GM21717 (cell line): ENCODE results near the gene TAF3.
A peak's percentile ranks its signal among the peaks of the same experiment; 100 is the strongest.

ENCODE experiments used
- ATAC-seq: cut with Tn5 transposase; IDR thresholded peaks from one replicate; pipeline ENCODE4 v1.9.1; 2021; ENCODE audit warnings: mild to moderate bottlenecking, moderate library complexity; ENCODE audit not compliant: unreplicated experiment

The TAF3 gene

DNA sequence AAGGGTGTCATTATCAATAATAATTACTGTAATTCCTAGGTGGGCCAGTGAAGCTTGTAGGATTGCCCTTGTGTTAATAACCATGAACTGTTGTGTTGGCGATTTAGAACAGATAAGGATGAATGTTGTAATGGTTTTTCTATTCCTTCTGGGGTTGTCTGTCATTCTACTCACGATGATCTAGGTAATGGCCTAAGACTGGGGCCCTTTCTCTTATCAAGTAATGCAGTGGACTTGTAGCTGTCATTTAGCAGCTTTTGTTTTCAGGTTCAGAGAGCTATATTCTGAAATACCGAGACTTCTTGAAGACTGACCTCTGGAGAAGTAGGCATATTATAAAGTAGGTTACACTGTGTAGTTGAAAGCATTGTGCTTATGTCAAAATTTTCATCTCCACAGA is 110.2 kb downstream of the TAF3 start:
- ATAC-seq: no peak

DNA sequence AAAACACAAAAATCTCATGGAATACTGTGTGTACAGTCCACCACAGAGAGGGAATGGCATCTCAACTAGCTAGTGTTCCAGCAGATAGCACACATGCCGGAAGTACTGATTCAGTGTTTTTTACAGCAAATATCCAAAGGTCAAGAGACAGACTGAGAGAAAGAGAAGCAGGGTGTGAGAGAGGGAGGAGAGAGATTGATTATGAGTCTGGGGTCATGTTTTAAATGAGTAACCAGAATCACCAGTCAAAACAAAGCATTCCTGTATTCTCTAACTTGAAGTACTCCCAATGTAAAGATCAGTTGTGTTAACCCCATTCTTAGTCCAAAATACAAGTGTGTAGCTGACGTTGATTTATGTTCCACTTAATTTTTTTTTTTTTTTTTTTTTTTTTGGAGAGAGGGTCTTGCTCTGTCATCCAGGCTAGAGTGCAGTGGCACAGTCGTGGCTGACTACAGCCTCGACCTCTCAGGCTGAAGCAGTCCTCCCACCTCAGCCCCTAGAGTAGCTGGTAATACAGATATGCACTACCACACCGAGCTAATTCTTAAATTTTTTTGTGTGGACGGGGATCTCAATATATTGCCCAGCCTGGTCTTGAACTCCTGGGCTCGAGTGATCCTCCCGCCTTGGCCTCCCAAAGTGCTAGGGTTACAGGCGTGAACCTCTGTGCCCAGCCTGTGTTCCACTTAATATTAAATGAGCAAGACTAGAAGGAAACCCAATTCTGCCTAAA is 114.2 kb downstream of the TAF3 start:
- no peak for ATAC-seq

DNA sequence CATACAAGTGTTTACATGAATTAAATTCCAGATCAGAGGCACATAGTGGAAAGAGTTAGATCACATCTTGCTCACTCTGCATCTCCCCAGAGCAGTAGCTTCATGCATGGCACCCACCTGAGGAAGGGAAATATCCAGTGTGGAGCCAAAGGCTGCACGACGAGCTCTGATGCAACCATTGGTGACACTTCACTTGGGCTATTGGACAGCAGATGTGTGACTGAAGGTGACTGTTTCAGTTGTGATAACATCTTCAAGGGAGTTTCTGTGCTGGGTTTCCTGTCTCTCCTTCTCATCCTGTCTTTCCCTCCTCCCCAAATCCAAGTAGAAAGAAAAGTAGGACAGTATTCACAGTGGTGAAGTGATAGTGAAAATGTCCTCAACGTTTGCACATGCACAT is 115.0 kb downstream of the TAF3 start:
- ATAC-seq: no peak

GRCh38 chr10:7933757-7934156 is 115.5 kb downstream of the TAF3 start:
- ATAC-seq: no peak

DNA sequence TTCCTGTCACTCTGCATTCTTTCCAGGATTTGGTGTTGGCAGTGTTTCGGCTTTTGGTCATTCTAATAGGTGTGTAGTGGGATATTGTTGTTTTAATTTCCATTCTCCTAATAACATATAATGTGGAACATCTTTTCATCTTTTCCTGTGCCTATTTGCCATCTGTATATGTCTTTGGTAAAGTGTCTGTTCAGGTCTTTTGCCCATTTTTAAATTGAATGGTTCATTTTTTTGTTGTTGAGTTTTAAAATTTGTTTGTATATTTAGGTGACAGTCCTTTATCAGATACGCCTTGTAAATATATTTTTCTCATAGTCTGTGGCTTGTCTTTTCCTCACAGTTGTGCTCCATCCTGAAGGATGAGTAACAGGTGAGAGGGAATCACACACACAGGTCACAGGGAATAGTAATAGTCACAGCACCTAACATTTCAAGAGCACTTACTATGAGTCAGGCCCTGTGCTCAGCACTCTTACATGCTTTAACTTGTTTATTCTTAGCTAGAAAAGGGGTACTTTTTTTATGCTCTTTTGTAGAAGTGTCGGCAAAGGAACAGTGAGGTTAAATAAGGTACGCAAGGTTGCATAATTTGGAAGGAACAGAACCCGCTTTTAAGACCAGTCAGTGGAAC is 119.1 kb downstream of the TAF3 start:
- ATAC-seq: no peak

DNA sequence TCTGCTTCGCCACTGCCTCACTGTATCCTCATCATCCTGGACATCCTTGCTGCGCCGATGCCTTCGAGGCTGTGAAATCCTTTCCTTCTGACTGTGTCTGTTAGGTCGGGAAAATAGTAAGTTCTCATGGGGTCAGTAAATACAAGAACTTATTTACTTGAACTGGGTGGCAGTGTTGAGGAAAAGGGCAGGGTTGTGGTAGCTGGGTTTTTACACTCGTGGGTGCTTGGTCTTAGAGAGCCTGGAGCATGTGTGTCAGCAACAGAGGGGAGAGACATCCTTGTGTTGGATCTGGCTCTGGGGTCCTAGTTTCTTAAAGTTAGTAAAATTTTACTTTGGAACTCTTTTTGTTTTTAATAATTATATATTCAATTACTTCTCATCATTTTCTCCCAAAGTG is 123.3 kb downstream of the TAF3 start:
- ATAC-seq: no peak

- ATAC-seq: no peak
Observed at GRCh38 chr10:7942316-7942715, 124.0 kb downstream of the TAF3 start.

- no peak for ATAC-seq
Observed at GRCh38 chr10:7942859-7943258, 124.6 kb downstream of the TAF3 start.

DNA sequence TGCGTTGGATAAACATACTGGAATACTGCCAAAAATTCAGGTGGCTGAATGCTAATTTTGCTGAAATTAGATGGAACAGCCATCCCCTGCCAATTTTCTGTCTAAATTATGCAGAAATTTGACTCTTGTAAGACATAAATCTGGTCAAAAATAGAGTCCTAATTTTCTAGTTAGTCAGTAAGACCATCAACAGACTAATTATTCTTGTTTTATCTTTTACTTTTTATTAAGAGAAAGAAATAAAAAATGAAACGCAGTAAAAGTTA is 125.8 kb downstream of the TAF3 start:
- no peak for ATAC-seq

DNA sequence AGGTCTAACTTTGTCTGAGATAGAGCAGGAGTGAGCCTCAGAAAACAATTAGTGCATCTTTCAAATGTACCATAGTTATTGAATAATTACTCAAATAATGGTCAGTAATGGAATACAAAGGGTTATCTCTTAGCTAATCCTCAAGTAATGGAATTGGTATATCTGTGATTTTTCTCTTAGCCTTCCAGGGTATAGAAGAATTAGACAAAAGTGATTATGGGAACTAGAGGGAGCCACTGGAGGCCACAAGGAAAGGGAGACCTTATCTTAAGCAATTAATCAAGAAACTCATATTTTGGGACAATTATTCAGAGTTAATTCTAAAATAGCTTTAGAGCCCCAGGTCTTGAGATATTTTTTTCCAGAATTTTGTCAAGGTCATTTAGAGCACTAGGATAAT is 126.2 kb downstream of the TAF3 start:
- no peak for ATAC-seq

- no peak for ATAC-seq
Observed at GRCh38 chr10:7945034-7945433, 126.7 kb downstream of the TAF3 start.

DNA sequence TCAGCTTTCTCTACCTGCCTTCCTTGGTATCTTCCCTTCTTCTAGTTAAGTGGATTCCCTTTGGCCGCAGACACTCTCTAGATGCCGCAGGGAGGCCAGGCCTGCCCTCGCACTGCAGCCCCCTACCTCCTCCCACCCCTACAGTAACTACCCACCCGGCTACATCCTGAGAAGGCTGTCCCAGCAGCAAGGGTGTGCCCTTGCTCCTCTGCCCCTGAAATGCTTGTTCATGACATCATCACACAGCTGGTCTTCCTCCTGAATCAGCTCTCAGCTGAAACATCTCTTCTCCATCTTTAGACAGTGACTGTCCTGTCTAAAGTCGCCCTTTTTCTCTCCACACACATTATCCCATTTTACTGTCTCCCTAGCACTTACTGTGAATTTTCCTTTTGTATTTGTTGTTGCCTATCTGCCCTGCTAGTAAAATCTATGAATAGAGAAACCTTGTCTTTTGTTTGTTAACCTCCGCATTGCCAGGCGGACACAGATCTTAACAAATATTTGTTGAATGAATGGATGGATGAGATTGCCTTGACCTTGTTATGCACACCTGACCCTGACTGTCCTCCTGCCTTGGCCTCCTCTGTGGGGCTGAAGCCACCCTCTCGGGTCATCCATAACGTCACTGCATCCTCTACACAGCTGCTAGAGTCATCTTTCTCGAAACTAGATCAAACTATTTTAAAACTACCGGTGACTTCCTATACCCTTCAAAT is 127.3 kb downstream of the TAF3 start:
- ATAC-seq: no peak

- no peak for ATAC-seq
Observed at GRCh38 chr10:7948371-7949000, 130.2 kb downstream of the TAF3 start.

DNA sequence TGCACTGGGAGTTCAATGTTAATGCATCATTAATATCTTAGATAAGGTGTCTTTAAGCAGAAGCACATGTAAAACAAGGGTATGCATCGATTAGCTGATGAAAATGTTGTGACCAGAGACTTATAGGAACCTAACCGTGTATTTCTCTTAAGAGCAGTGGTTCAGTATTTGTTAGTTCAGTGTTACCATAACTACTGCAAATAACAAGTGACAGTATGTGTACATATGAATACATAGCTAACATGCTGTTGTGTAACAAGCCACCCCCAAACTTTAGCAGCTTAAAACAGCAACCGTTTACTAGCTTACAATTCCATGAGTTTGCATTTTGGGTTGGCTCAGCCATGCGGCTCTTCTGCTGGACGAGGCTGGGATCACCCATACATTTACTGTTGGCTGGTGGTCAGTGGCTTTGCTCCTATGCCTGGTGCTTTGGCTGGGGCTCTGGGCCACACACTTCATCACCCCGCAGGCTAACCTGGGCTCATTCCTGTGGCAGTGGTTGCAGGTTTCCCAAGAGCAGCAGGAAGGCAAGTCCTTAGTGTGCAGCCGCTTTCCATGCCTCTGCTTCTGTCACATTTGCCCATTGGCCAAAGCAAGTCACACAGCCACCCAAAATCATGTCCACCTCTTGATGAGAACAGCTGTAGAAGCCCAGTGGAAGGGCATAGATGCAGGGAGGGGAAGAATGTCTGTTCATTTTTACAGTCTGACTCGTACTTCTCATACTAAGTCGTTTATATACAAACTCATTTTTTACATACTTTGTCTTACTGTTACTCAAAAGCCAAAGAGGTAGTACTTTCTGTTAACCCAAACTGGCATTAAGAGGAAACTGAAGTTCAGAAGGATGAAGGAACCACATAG is 132.9 kb downstream of the TAF3 start:
- ATAC-seq: no peak

DNA sequence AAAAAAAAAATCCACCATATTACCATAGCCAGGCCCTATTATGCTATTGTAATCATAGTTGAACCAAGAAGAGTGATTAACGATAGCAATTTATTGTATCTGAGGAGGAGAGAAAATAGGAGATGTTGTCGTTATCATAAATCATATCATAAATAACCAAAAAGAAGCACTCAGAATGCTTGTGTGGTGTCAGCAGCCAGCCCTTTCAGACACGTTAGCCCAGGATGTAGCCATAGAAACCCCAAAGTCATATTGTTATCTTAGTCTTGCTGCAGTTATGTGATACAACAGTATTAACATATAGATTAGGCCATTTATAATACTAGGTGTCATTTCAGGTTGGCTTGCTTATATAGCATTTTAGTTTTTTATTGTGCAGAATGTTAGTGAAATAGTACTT is 134.0 kb downstream of the TAF3 start:
- no peak for ATAC-seq

- no peak for ATAC-seq
Observed at GRCh38 chr10:7953447-7953846, 135.1 kb downstream of the TAF3 start.

DNA sequence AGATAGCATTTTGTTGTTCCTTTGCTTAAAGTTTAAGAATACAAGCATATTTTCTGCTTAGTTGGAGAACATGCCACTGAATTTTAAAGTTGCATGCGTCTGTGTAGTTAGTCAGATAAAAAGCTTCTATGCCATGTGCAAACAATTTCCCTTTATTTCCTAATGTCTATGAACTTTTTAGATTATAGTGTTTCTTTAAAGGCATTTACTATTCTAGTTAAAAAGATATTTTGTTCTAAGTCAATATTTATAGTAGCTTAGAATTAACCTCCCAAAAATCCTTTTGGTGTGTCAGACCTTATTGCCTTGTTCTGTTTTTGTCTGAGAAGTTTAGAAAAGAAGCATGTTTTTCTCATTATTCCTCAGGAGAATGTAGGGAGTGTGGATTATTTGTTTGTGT is 137.1 kb downstream of the TAF3 start:
- ATAC-seq: no peak

DNA sequence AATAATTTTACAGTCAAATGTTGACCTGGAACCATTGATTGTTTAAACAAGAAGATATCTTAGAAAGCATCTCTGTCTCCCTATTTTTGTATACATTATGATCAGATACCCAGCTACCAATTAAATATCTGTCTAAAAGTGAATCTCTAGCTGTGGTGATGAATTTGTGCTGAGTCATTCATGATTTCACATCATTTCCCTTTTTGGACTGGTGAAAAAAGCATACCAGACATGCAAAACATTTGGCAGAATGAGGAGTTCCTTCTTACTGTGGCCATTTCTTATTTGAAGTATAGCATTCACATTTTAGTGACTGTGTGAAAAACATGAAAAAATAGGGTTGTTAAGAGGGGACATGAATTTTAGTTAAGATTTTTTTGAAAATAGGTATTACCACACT is 138.2 kb downstream of the TAF3 start:
- ATAC-seq: peak; percentile 84

- ATAC-seq: no peak
Observed at GRCh38 chr10:7957591-7957990, 139.3 kb downstream of the TAF3 start.

GRCh38 chr10:7958442-7958841 is 140.1 kb downstream of the TAF3 start:
- no peak for ATAC-seq

- no peak for ATAC-seq
Observed at GRCh38 chr10:7960108-7960507, 141.8 kb downstream of the TAF3 start.
